ENCODE data around the gene SLC9A5. TPM values are rescaled to one million over a fixed set of nuclear protein-coding genes. Genes with fewer than 3 reads are reported as not detected.
A peak's percentile ranks its signal among the peaks of the same experiment; 100 is the strongest.

Gene SLC9A5
- total RNA-seq, 1 donor from 2014 or later: 13.5 TPM

DNA sequence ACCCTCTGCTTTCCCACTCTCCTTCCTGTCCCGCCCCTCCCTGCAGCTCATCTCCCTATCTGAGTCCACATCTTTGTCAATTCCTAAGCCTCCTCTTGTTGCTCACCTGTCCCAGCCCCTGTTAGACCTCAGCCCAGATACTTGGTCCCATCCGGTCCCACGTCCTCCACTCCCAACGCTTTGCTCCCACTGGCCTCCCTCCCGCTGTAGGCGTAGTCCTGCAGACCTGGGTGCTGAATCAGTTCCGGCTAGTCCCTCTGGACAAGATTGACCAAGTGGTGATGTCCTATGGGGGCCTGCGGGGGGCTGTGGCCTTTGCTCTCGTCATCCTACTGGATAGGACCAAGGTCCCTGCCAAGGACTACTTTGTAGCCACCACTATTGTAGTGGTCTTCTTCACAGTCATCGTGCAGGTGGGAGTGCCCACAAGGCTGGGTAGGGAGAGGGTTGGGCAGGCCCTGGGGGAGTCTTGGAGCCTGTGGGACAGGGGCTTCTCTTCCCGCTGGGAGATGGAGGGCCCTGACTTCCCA lies 8.0 kb downstream of the SLC9A5 start:
- Histone ChIP-seq H3K27ac (no peak overlapping the region), H3K36me3 (no peaks in the 10 kb centered on the region), H3K4me1 (no peaks in the 10 kb centered on the region), H3K4me3 (no peak overlapping the region), H3K9me3 (no peaks in the 10 kb centered on the region), H3K27me3 (no peaks in the 10 kb centered on the region)
- intact Hi-C loops (cut with DNase I): no loop called here
- DNase-seq (ENCODE audit: low spot score in 2 of 2): no peak
- TF ChIP-seq, protein P1, sequence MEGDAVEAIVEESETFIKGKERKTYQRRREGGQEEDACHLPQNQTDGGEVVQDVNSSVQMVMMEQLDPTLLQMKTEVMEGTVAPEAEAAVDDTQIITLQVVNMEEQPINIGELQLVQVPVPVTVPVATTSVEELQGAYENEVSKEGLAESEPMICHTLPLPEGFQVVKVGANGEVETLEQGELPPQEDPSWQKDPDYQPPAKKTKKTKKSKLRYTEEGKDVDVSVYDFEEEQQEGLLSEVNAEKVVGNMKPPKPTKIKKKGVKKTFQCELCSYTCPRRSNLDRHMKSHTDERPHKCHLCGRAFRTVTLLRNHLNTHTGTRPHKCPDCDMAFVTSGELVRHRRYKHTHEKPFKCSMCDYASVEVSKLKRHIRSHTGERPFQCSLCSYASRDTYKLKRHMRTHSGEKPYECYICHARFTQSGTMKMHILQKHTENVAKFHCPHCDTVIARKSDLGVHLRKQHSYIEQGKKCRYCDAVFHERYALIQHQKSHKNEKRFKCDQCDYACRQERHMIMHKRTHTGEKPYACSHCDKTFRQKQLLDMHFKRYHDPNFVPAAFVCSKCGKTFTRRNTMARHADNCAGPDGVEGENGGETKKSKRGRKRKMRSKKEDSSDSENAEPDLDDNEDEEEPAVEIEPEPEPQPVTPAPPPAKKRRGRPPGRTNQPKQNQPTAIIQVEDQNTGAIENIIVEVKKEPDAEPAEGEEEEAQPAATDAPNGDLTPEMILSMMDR (IDR thresholded peaks at IDR 0.05): no peak

DNA sequence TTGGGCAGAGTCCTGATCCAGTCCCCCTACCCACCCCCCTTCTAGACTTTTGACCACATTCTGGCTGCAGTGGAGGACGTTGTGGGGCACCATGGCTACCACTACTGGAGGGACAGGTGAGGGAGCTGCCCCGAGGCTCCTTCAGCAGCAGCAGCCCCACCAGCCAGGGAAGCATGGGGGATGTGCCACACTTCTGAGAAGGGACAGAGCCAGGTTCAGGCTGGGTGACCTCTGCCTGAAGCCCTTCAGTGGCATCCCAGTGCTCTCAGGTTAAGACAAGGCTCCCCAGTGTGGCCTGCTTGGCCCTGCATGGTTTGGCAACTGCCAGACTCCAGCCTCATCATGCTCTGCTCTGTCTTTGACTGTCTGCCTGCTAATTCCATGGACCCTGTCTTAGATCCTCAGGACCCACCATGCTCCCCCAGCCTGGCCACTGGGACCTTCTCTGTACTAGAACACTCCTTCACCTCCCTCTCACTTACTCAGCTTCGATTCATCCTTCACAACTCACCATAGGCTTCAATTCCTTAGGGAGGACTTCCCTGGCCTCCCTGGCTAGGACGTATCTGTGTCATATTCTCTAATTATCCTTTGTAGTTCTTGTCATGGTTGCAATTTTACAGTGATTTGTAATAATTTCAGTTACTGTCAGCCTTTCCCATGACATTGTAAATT lies 8.8 kb downstream of the SLC9A5 start:
- Histone ChIP-seq H3K4me1 (no peaks in the 10 kb centered on the region), H3K9me3 (no peaks in the 10 kb centered on the region), H3K4me3 (no peak overlapping the region), H3K27me3 (no peaks in the 10 kb centered on the region), H3K36me3 (no peaks in the 10 kb centered on the region), H3K27ac (no peak overlapping the region)
- TF ChIP-seq, protein P1 (IDR thresholded peaks at IDR 0.05): no peak
- DNase-seq (ENCODE audit: low spot score in 2 of 2): no peak
- intact Hi-C loops (cut with DNase I): no loop called here

DNA sequence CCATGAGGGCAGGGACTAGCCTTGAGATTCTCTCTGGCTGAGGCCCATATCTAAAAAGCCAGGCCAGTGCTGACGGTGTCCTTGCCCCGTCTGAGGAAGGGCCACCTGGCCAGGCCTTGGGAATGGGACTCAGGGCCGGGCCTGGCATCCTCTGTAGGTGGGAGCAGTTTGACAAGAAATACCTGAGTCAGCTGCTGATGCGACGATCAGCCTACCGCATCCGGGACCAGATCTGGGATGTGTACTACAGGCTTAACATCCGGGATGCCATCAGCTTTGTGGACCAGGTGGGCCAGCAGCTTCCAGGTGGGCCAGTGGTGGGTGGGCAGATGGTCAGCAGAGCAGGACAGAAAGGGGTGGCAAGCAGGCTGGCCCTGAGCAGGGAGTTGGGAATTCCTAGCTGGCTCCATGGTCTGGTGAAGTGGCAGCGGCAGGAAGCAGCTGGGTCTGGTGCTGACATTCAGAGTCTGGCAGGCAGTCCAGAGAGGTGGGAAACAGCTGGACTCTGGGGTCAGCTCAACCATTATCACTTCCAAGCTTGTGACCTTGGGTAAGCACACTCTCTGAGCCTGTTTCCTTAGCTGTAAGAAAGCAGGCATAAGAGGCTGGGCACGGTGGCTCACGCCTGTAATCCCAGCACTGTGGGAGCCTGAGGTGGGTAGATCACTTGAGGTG lies 9.5 kb downstream of the SLC9A5 start:
- intact Hi-C loops (cut with DNase I): no loop called here
- H3K27ac ChIP-seq: no peak overlapping the region
- no peak for DNase-seq (ENCODE audit: low spot score in 2 of 2)
- no peaks in the 10 kb centered on the region for H3K4me1 ChIP-seq
- H3K27me3 ChIP-seq: no peaks in the 10 kb centered on the region
- no peak overlapping the region for H3K4me3 ChIP-seq
- no peaks in the 10 kb centered on the region for H3K36me3 ChIP-seq
- H3K9me3 ChIP-seq: no peaks in the 10 kb centered on the region
- TF ChIP-seq, protein P1 (IDR thresholded peaks at IDR 0.05): no peak

DNA sequence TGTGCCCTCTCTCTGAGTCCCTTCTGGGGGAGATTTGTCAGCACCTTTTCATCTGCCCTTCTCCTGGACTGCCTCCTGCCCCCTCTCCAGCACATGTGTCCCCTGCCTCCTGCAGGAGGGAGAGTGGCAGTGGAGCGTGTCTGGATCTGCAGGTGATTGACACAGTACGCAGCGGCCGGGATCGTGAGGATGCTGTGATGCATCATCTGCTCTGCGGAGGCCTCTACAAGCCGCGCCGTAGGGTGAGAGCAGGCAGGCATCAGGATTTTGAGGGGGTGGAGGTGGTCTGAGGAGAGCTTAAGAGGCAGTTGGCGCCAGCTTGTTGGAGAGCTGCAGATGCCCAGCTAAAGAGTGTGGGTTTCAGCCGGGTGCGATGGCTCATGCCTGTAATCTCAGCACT lies 10.9 kb downstream of the SLC9A5 start:
- intact Hi-C loops (cut with DNase I): no loop called here
- no peaks in the 10 kb centered on the region for H3K36me3 ChIP-seq
- DNase-seq (ENCODE audit: low spot score in 2 of 2): no peak

DNA sequence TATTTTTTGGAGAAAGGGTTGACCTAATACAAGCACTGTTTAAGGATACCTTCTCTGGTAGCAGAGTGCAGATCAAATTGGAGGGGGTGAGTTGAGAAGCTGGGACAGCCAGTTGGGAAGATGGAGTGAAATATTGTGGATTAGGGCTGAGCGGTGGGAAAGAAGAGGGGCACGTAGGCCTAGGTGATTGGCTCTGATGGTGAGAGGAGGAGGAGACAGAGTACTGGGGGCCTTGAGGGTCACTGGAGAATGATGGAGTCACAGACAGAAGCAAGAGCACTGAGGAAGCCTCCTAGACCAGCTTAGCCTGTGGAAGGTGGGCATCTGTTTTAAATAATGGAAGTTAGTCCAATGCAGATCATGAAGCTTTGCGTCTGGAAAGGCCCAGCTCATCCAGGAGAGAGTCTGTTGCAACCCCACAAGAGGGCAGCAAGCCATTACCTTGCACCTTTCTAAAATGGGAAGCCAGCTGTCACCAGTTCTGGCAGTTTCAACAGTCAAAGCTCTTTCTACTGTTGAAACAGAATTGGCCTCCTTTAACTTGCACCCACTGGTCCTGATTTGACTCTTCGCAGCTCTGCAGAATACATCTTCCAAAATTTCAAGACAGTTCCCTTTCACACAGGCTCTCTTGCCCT lies 11.8 kb downstream of the SLC9A5 start:
- intact Hi-C loops (cut with DNase I): no loop called here
- no peaks in the 10 kb centered on the region for H3K9me3 ChIP-seq
- TF ChIP-seq, protein P1 (IDR thresholded peaks at IDR 0.05): peak; percentile 11 to 38 (median 26)
- H3K4me3 ChIP-seq: no peak overlapping the region
- no peaks in the 10 kb centered on the region for H3K27me3 ChIP-seq
- H3K36me3 ChIP-seq: no peaks in the 10 kb centered on the region
- no peak overlapping the region for H3K27ac ChIP-seq
- DNase-seq (ENCODE audit: low spot score in 2 of 2): no peak
- no peaks in the 10 kb centered on the region for H3K4me1 ChIP-seq

More for the DNA sequence above, 10.9 kb downstream of the SLC9A5 start:
- Histone ChIP-seq H3K4me3 (no peak overlapping the region), H3K27me3 (no peaks in the 10 kb centered on the region), H3K27ac (no peak overlapping the region), H3K4me1 (no peaks in the 10 kb centered on the region), H3K9me3 (no peaks in the 10 kb centered on the region)
- TF ChIP-seq, protein P1 (IDR thresholded peaks at IDR 0.05): no peak
